ENCODE data around the gene CIZ1. TPM values are rescaled to one million over a fixed set of nuclear protein-coding genes. Genes with fewer than 3 reads are reported as not detected.
A peak's percentile ranks its signal among the peaks of the same experiment; 100 is the strongest.
"Not testable (repeated sequence)": the region's sequence is repeated elsewhere in the genome, so short reads cannot be mapped to it uniquely, and the experiment has no call there.

The CIZ1 gene
- total RNA-seq, 1 donor from 2014 or later: 85.8 TPM

DNA sequence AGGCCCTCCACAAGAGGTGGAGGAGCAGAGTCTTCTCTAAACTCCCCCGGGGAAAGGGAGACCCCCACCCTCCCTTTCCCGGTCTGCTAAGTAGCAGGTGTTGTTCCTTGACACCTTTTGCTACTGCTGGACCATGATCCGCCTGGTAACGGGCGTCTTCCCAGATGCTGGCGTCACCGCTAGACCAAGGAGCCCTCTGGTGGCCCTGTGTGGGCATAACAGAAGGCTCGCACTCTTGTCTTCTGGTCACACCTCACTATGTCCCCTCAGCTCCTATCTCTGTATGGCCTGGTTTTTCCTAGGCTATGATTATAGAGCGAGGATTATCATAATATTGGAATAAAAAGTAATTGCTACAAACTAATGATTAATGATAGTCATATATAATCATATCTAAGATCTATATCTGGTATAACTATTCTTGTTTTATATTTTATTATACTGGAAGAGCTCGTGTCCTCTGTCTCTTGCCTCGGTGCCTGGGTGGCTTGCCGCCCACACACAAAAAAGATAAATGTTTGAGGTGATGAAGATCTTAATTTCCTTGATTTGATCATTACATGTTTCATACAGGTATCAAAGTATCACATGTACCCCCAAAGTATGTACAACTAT is 61.3 kb downstream of the CIZ1 start:
- DNase-seq (ENCODE audit: low spot score in 2 of 2): not testable (repeated sequence)
- peak in 2 of 3 experiments; percentile 47 to 50 for TF ChIP-seq CTCF (IDR thresholded peaks at IDR 0.05)
- intact Hi-C loops (cut with DNase I): loop anchor here (5.0 kb wide), 2 partner anchors 153 to 192 kb away; partner anchors contain the start of genes COQ4 and TRUB2

GRCh38 chr9:128128836-128129590 is 62.4 kb downstream of the CIZ1 start:
- H3K27me3 ChIP-seq: no peaks in the 10 kb centered on the region
- DNase-seq (ENCODE audit: low spot score in 2 of 2): no peak
- peak overlapping the region; percentile 95 for H3K27ac ChIP-seq
- intact Hi-C loops (cut with DNase I): loop anchor here (1.0 to 5.0 kb wide), 3 partner anchors 31 to 193 kb away; partner anchors contain the start of genes BBLN, COQ4 and TRUB2
- peaks cover 4 to 19% of the 10 kb centered on the region in 2 donors for H3K4me1 ChIP-seq
- H3K9me3 ChIP-seq: no peaks in the 10 kb centered on the region
- peaks cover 0 to 3% of the 10 kb centered on the region in 2 donors for H3K36me3 ChIP-seq
- no peak for TF ChIP-seq CTCF (IDR thresholded peaks at IDR 0.05)
- H3K4me3 ChIP-seq: peak overlapping the region; percentile 95 to 100

More for the DNA sequence above, 61.3 kb downstream of the CIZ1 start:
- H3K9me3 ChIP-seq, H3K27me3 ChIP-seq, H3K27ac ChIP-seq, H3K36me3 ChIP-seq, H3K4me3 ChIP-seq: not testable (repeated sequence)
- H3K4me1 ChIP-seq: peaks cover 4 to 19% of the 10 kb centered on the region in 2 donors

GRCh38 chr9:128127990-128128835 is 63.2 kb downstream of the CIZ1 start:
- no peaks in the 10 kb centered on the region for H3K9me3 ChIP-seq
- peak overlapping the region; percentile 95 to 100 for H3K4me3 ChIP-seq
- no peak for TF ChIP-seq CTCF (IDR thresholded peaks at IDR 0.05)
- H3K27ac ChIP-seq: peak overlapping the region; percentile 95
- intact Hi-C loops (cut with DNase I): loop anchor here (1.0 to 5.0 kb wide), 3 partner anchors 32 to 194 kb away; partner anchors contain the start of genes BBLN, COQ4 and TRUB2
- peaks cover 4 to 19% of the 10 kb centered on the region in 2 donors for H3K4me1 ChIP-seq
- DNase-seq (ENCODE audit: low spot score in 2 of 2): peak; percentile 27 to 87
- no peaks in the 10 kb centered on the region for H3K27me3 ChIP-seq
- H3K36me3 ChIP-seq: peaks cover 5 to 11% of the 10 kb centered on the region in 2 donors

DNA sequence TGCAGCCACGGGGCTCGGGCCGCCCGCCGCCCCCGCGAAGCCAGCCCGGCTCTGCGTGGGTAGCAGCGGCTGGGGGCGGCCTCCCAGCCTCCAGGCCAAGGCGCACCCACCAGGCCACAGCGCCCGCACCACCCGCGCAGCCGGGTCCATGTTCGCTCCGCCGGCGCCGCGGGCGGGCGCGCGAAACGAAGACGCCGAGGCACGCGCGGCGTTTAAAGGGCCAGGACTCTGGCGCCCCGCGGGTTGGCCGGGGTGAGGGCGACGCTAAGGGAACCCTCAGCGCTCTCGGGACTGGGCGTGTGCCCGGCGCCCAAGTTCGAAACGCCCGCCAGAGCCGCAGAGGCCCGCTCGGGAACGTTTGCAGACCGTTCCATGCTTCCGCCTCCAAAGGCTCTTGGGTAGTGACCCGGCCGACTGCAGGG is 63.8 kb downstream of the CIZ1 start, which contains the start of gene PTGES2:
Gene PTGES2, minus strand, starts transcription at position 162 of the 422 bp plus-strand sequence. Its CDS starts 12 bp downstream, at position 150.
- peak within 1 kb of the TSS; percentile 95 for H3K27ac ChIP-seq
- H3K9me3 ChIP-seq: no peaks in the 10 kb centered on the region
- peaks cover 4 to 19% of the 10 kb centered on the region in 2 donors for H3K4me1 ChIP-seq
- TF ChIP-seq CTCF (IDR thresholded peaks at IDR 0.05): no peak
- DNase-seq (ENCODE audit: low spot score in 2 of 2): peak in 1 of 2 donors; percentile 90
- H3K27me3 ChIP-seq: no peaks in the 10 kb centered on the region
- intact Hi-C loops (cut with DNase I): loop anchor here (5.0 kb wide), 2 partner anchors 150 to 195 kb away; partner anchors contain the start of genes COQ4 and TRUB2
- H3K36me3 ChIP-seq: peaks cover 10 to 15% of the 10 kb centered on the region in 2 donors
- H3K4me3 ChIP-seq: peak within 1 kb of the TSS; percentile 95 to 100
